ENCODE data around the gene PSMB9. TPM values are rescaled to one million over a fixed set of nuclear protein-coding genes. Genes with fewer than 3 reads are reported as not detected.

PSMB9 gene
- total RNA-seq, 1 experiment from 2014 or later = 76.5 TPM

- no peak for DNase-seq (ENCODE audit: low read depth)
Measured at GRCh38 chr6:32839356-32839755, 14.6 kb upstream of the PSMB9 start.

GRCh38 chr6:32840604-32841246, 13.3 kb upstream of the PSMB9 start:
- no peak for DNase-seq (ENCODE audit: low read depth)

- DNase-seq (ENCODE audit: low read depth) = no peak
Measured at GRCh38 chr6:32842021-32842650, 11.9 kb upstream of the PSMB9 start.

- DNase-seq (ENCODE audit: low read depth) = no peak
Measured at GRCh38 chr6:32842690-32843089, 11.3 kb upstream of the PSMB9 start.

- no peak for DNase-seq (ENCODE audit: low read depth)
Measured at GRCh38 chr6:32843331-32843978, 10.5 kb upstream of the PSMB9 start.

- peak; percentile 97 for DNase-seq (ENCODE audit: low read depth)
Measured at GRCh38 chr6:32843979-32844838, 9.8 kb upstream of the PSMB9 start, which contains the start of gene PSMB8. Gene PSMB8 (minus strand): TSS chr6:32844047. CDS start chr6:32843996, 51 bp downstream.

GRCh38 chr6:32844839-32845383, 9.1 kb upstream of the PSMB9 start:
- no peak for DNase-seq (ENCODE audit: low read depth)

- no peak for DNase-seq (ENCODE audit: low read depth)
Measured at GRCh38 chr6:32845384-32845884, 8.6 kb upstream of the PSMB9 start.

GRCh38 chr6:32847004-32847403, 7.0 kb upstream of the PSMB9 start:
- no peak for DNase-seq (ENCODE audit: low read depth)

- DNase-seq (ENCODE audit: low read depth) = no peak
Measured at GRCh38 chr6:32847795-32848194, 6.2 kb upstream of the PSMB9 start.

GRCh38 chr6:32849126-32849525, 4.9 kb upstream of the PSMB9 start:
- DNase-seq (ENCODE audit: low read depth) = no peak

- no peak for DNase-seq (ENCODE audit: low read depth)
Measured at GRCh38 chr6:32851025-32851424, 3.0 kb upstream of the PSMB9 start.

GRCh38 chr6:32852018-32852843, 1.8 kb upstream of the PSMB9 start:
- peak; percentile 36 for DNase-seq (ENCODE audit: low read depth)

- DNase-seq (ENCODE audit: low read depth) = peak; percentile 58
Measured at GRCh38 chr6:32852844-32853540, 1.0 kb upstream of the PSMB9 start.

GRCh38 chr6:32854376-32855178, 585 bp downstream of the PSMB9 start:
- peak; percentile 70 for DNase-seq (ENCODE audit: low read depth)

GRCh38 chr6:32855467-32856174, 1.6 kb downstream of the PSMB9 start:
- no peak for DNase-seq (ENCODE audit: low read depth)

GRCh38 chr6:32857156-32857891, 3.3 kb downstream of the PSMB9 start:
- DNase-seq (ENCODE audit: low read depth) = no peak

GRCh38 chr6:32858194-32858593, 4.2 kb downstream of the PSMB9 start:
- DNase-seq (ENCODE audit: low read depth) = no peak

Data from Daoy (cell line).